Stimulated activated CD4-positive, alpha-beta T cell treated with anti-CD3 and anti-CD28 coated beads, Interleukin-2, amount 100 ng/mL, for 4 hours (primary cell): ENCODE data around the gene MRPS35.
A peak's percentile ranks its signal among the peaks of the same experiment; 100 is the strongest.

Experiments
- DNase-seq: peaks from one replicate; pipeline ENCODE4 v3.0.0-alpha.2; 2020; ENCODE audit warnings: low read depth

The MRPS35 gene

GRCh38 chr12:27772328-27773049, 61.9 kb downstream of the MRPS35 start:
- DNase-seq: no peak

- DNase-seq: no peak
These were observed 66.5 kb downstream of the MRPS35 start for GRCh38 chr12:27777141-27777540.

GRCh38 chr12:27778206-27778605, 67.6 kb downstream of the MRPS35 start:
- DNase-seq: no peak

- no peak for DNase-seq
These were observed 68.8 kb downstream of the MRPS35 start for GRCh38 chr12:27779416-27779919.

GRCh38 chr12:27779920-27780611, 69.4 kb downstream of the MRPS35 start, which contains the start of the genes KLHL42 and MANSC4:
Gene KLHL42 (plus strand): TSS chr12:27780233. CDS start chr12:27780331, 98 bp downstream.
Gene MANSC4 (minus strand): TSS chr12:27780236. CDS start chr12:27771276, 8,960 bp downstream.
- peak; percentile 37 for DNase-seq

GRCh38 chr12:27780612-27781408, 70.2 kb downstream of the MRPS35 start:
- DNase-seq: peak; percentile 12

- no peak for DNase-seq
These were observed 71.0 kb downstream of the MRPS35 start for GRCh38 chr12:27781680-27782079.

- DNase-seq: no peak
These were observed 71.8 kb downstream of the MRPS35 start for GRCh38 chr12:27782481-27782880.

- no peak for DNase-seq
These were observed 75.4 kb downstream of the MRPS35 start for GRCh38 chr12:27785882-27786570.

- DNase-seq: no peak
These were observed 76.9 kb downstream of the MRPS35 start for GRCh38 chr12:27787559-27787958.

GRCh38 chr12:27790179-27790578, 79.5 kb downstream of the MRPS35 start:
- no peak for DNase-seq

- DNase-seq: no peak
These were observed 84.4 kb downstream of the MRPS35 start for GRCh38 chr12:27794818-27795584.

- no peak for DNase-seq
These were observed 85.5 kb downstream of the MRPS35 start for GRCh38 chr12:27796128-27796527.

GRCh38 chr12:27797301-27798025, 86.8 kb downstream of the MRPS35 start:
- no peak for DNase-seq

- no peak for DNase-seq
These were observed 90.2 kb downstream of the MRPS35 start for GRCh38 chr12:27800819-27801218.

- no peak for DNase-seq
These were observed 91.0 kb downstream of the MRPS35 start for GRCh38 chr12:27801630-27802029.

- no peak for DNase-seq
These were observed 91.9 kb downstream of the MRPS35 start for GRCh38 chr12:27802511-27802910.

- DNase-seq: no peak
These were observed 92.3 kb downstream of the MRPS35 start for GRCh38 chr12:27802936-27803335.

GRCh38 chr12:27805238-27805637, 94.6 kb downstream of the MRPS35 start:
- no peak for DNase-seq
